Esophagus muscularis mucosa (tissue), 3 donors: ENCODE results near the gene LILRB5.
"Not testable (repeated sequence)": the region's sequence is repeated elsewhere in the genome, so short reads cannot be mapped to it uniquely, and the experiment has no call there.

ENCODE experiments used
- CTCF ChIP-seq, 3 experiments: fragments of 200-600 bp in 2 of 3; fragments of 450-650 bp in 1 of 3; sonication (generic) in 2 of 3; IDR thresholded peaks; one replicate each; pipeline ENCODE4 v1.5.1; 2017 to 2019; ENCODE audit warnings: antibody characterized with exemption in 3 of 3, mild to moderate bottlenecking in 2 of 3, moderate library complexity in 1 of 3
- POLR2A ChIP-seq: fragments of 450-650 bp; IDR thresholded peaks from one replicate; pipeline ENCODE4 v1.6.1; 2017; ENCODE audit warnings: antibody characterized with exemption, moderate library complexity, mild to moderate bottlenecking, low read depth

- TF ChIP-seq CTCF (IDR thresholded peaks at IDR 0.05); POLR2A: not testable (repeated sequence)
Observed at GRCh38 chr19:54223277-54223936, 33.7 kb downstream of the LILRB5 start.
